NCI-H2196 (cell line): Measurements from ENCODE around the gene ABL2.
"Not testable (repeated sequence)": the region's sequence is repeated elsewhere in the genome, so short reads cannot be mapped to it uniquely, and the experiment has no call there.

Source experiments
- DNase-seq: peaks from one replicate; lab custom pipeline; 2025; ENCODE audit not compliant: unreplicated experiment; lab: John Stamatoyannopoulos, UW

ABL2 gene

GRCh38 chr1:179170468-179170770 is 59.1 kb downstream of the ABL2 start:
- not testable (repeated sequence) for DNase-seq

GRCh38 chr1:179169616-179170467 is 59.6 kb downstream of the ABL2 start:
- no peak for DNase-seq

DNA sequence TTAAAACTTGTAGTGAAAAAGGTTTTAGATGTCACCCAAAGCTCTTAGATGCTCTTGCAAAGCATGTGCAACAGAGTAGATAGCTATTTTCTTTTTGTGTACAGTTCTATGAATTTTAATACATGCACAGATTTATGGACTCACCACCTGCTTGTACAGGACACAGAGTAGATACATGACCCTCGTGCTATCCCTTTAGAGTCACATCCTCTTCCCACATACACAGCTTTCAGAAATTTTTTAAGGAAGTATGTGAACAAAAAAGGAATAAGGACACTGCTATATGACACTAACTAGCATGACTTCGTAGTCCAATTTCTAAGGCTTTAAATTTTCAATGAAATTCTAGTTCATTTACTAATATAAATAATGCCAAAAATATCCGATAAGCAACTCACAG is 60.9 kb downstream of the ABL2 start:
- no peak for DNase-seq

DNA sequence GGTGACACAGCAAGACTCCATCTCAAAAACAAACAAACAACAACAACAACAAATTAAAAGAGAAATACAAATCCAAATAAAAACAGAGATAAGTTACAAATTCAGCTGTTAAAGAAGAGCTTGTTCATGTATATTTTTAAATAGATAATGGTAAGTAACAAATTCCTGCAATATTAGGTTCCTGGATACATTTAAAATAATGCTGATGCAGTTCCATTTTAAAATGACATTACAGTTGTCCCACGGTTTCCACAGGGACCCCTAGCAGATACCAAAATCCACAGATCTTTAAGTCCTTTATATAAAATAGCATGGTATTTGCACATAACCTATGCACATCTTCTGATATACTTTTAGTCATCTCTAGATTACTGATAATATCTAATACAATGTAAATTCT is 61.5 kb downstream of the ABL2 start:
- DNase-seq, result no peak

- no peak for DNase-seq
Measured at GRCh38 chr1:179167418-179167777, 62.1 kb downstream of the ABL2 start.

GRCh38 chr1:179166663-179167417 is 62.6 kb downstream of the ABL2 start:
- DNase-seq, result no peak

- DNase-seq, result no peak
Measured at GRCh38 chr1:179164494-179164893, 65.0 kb downstream of the ABL2 start.

DNA sequence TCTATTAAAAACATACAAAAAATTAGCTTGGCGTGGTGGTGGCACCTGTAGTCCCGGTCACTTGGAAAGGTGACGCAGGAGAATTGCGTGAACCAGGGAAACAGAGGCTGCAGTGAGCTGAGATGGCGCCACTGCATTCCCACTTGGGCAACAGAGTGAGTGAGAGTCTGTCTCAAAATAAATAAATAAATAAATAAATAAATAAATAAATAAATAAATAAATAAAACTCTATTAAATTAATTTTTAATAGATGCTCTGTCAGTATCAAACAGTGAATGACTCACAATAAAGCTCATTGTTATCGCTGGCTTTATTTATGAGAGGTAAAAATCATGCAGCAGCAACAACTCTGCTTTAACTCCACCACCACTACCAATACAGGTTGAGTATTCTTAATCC is 72.8 kb downstream of the ABL2 start:
- no peak for DNase-seq

- no peak for DNase-seq
Measured at GRCh38 chr1:179156026-179156425, 73.5 kb downstream of the ABL2 start.

- DNase-seq, result no peak
Measured at GRCh38 chr1:179155615-179156014, 73.9 kb downstream of the ABL2 start.

DNA sequence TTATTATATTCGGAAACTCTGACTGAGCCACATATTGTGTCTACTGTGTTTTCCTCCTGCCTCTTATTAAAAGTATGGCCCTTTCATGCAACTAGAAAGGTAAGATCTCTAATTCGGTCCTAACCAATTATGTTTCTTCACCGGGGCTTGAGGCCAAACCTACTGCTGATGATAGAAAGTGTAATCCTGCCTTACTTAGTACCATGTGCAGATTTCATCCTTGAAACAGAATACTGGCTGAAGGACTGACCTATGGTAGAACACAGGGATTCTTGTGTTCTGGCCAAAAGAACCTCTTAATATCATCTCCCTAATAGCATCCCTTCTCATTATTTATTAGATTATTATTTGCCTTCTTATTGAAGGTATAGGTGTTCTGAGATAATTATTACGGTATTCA is 75.0 kb downstream of the ABL2 start:
- no peak for DNase-seq

GRCh38 chr1:179153217-179153616 is 76.3 kb downstream of the ABL2 start:
- DNase-seq, result no peak

DNA sequence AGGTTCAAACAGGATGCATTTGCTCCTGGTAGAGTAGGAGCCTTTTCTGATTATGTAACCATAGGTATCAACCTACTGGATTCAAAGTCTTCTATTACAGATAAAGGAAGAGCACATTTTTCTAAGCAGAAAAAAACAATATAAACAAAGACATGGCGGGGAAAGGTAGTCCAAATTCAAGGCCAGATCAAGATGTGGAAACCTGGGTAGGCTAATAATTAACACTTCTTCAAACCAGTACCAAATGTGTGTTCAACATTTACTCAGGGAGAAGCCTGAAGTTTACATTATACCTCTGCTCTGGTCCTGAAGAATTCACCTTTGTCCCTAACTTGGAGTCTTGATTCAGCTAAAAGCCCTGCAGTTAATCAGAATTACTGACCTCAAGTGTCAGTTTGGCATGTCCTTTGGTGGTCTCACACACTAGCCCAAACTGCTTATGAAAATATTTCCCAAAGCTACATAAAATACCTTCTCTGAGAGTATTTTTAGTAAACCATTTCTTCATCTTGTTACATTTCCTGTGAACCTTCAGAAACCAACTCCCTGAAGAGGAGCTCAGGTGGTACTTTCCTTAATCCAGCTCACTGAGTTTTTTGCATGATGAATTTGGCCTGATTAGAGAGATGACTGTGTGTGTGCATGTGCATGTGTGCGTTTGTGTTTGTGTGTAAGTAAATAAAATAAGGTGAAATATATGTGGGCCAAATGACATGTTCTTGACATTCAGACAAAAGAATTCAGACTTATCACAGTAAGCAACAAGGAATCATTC is 77.4 kb downstream of the ABL2 start:
- DNase-seq, result no peak

- DNase-seq, result no peak
Measured at GRCh38 chr1:179146911-179147310, 82.6 kb downstream of the ABL2 start.

GRCh38 chr1:179146476-179146875 is 83.0 kb downstream of the ABL2 start:
- no peak for DNase-seq

GRCh38 chr1:179145521-179145920 is 84.0 kb downstream of the ABL2 start:
- DNase-seq, result no peak

GRCh38 chr1:179144626-179145025 is 84.9 kb downstream of the ABL2 start:
- no peak for DNase-seq

DNA sequence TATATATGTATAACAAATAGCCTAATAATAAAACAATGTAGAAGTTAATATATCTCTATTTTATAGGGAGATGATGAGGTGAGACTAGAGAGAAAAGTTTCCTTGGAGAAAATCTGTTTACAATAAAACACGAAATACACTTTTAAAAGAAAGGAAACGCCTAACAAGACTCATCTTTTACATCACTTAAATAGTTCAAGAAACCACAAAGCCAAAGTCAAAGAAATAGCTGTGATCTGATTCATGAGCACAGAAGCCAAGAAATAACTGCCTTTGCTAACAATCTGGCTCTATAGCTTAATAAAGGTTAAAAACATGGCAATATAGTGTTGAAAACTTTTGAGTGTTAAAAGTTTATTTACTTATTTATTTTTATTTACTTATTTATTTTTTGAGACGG is 86.2 kb downstream of the ABL2 start:
- no peak for DNase-seq

- no peak for DNase-seq
Measured at GRCh38 chr1:179142889-179143299, 86.6 kb downstream of the ABL2 start.

DNA sequence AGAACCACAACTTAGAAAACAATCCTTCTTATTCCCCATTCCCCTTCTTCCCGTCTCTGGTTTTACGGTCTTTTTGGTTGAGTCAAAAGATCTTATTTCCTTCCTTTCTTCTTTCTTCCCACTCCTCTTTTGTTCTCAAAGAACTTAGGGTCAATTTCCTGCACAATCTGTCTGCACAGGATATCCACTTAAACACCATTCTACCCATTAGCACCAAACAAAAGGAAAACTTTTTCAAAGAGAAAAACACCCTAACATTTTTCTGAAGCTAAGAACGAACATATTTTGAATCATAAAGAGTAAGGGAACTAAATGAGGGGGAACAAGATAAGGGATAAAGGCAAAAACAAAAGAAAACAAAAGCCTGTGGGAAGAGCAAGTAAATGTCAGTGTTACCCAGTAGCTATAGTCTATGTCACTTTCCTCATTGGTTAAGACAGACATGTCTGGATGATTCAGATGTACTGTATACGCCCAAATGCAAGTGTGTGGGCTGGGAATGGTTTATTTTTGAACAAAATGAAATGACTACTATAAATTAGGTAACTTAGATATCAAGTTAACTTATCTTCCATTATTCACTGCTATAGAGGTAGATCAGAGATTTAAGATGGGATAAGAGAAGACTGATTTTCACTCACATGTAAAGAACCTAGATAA is 87.8 kb downstream of the ABL2 start:
- DNase-seq, result no peak

GRCh38 chr1:179138755-179139154 is 90.7 kb downstream of the ABL2 start:
- not testable (repeated sequence) for DNase-seq
